Measurements from ENCODE around the gene CRELD2. TPM values are rescaled to one million over a fixed set of nuclear protein-coding genes. Genes with fewer than 3 reads are reported as not detected.

Gene CRELD2
- total and polyA plus RNA-seq, 2 of the 8 experiments (the other 6 are each of a cell fraction or from before 2014, with no cell fraction given), result 24.5 to 36.6 TPM

GRCh38 chr22:49953027-49953679 lies 34.7 kb downstream of the CRELD2 start:
- H2AK5ac ChIP-seq (ENCODE audit: low read depth, low read length), result no peak overlapping the region
- no peak for FAIRE-seq
- DNase-seq (ENCODE audit: low read depth in 1 of 2, low spot score in 2 of 2), result no peak
- H4K8ac ChIP-seq (ENCODE audit: extremely low read depth, insufficient read depth, low read length), result peak overlapping the region; percentile 51; the same call in 1 of the 2 replicates
- no peak overlapping the region for H3K56ac ChIP-seq (replicated peaks; ENCODE audit: insufficient read length, low read depth, low read length)
- H3K4me3 ChIP-seq (ENCODE audit: extremely low read depth in 1 of 4, insufficient read depth in 2 of 4, low read depth in 3 of 4, low read length in 4 of 4), result no peak overlapping the region
- ChIA-PET POLR2A (ENCODE audit: partially characterized antibody) (interaction anchor here (1.3 to 1.9 kb wide), 4 partner anchors 9 to 14 kb away, joined by 3 to 10 read pairs (median 4); no protein-coding TSS in a partner anchor), CTCF (ENCODE audit: partially characterized antibody) (interaction anchor here (0.6 to 2.4 kb wide), 2 partner anchors 27 to 77 kb away, joined by 3 to 11 read pairs; no protein-coding TSS in a partner anchor)
- no peak overlapping the region for H2BK15ac ChIP-seq (ENCODE audit: low read length)
- H3K27ac ChIP-seq (ENCODE audit: low read depth, low read length), result no peak overlapping the region
- TF ChIP-seq NANOG (IDR thresholded peaks at IDR 0.05; ENCODE audit: insufficient read depth, low read depth, low read length, poor library complexity, severe bottlenecking) (no peak), GABPA (IDR thresholded peaks at IDR 0.05; ENCODE audit: borderline replicate concordance, insufficient read depth, low read length) (no peak), CBX8 (IDR thresholded peaks at IDR 0.05; ENCODE audit: borderline replicate concordance, low read depth, low read length) (no peak), KDM1A (IDR thresholded peaks at IDR 0.05; ENCODE audit: borderline replicate concordance, low read length) (no peak), POLR2A (IDR thresholded peaks at IDR 0.05; ENCODE audit: control extremely low read depth in 1 of 2, low read depth in 2 of 2, low read length in 2 of 2) (no peak), TAF1 (IDR thresholded peaks at IDR 0.05; ENCODE audit: low read depth, low read length) (no peak)
- no peak overlapping the region for H3K23ac ChIP-seq (ENCODE audit: insufficient read length)
- no peak overlapping the region for H3K14ac ChIP-seq (ENCODE audit: insufficient read length)
- no peak overlapping the region for H3K4ac ChIP-seq (replicated peaks; ENCODE audit: insufficient read length, low read depth, low read length)
- H3K79me1 ChIP-seq (ENCODE audit: low read depth, low read length), result no peaks in the 10 kb centered on the region
- no peak overlapping the region for H3K18ac ChIP-seq (ENCODE audit: extremely low read depth, low read length)
- H3K9ac ChIP-seq (replicated peaks in 1 of 4; ENCODE audit: extremely low read depth in 1 of 4, low read depth in 3 of 4, low read length in 3 of 4), result no peak overlapping the region
- no peak overlapping the region for H2BK120ac ChIP-seq (replicated peaks; ENCODE audit: low read depth, low read length)
- no peak overlapping the region for H2BK5ac ChIP-seq (ENCODE audit: low read depth, low read length)
- no peak overlapping the region for H4K5ac ChIP-seq (ENCODE audit: insufficient read length, low read depth, low read length)
- H2BK12ac ChIP-seq (ENCODE audit: low read depth, low read length), result no peak overlapping the region
- H3K36me3 ChIP-seq (ENCODE audit: control insufficient read depth in 2 of 4, insufficient read depth in 4 of 4, low read length in 3 of 4), result no peaks in the 10 kb centered on the region
- H3K23me2 ChIP-seq (ENCODE audit: low read depth, low read length), result no peaks in the 10 kb centered on the region
- H3K4me1 ChIP-seq (replicated peaks in 1 of 4; ENCODE audit: control insufficient read depth in 3 of 4, insufficient read depth in 4 of 4, low read length in 3 of 4), result peaks cover 0 to 22% (median 7%) of the 10 kb centered on the region in 4 experiments; a peak in 5 of 7 replicates
- peaks cover 0 to 2% of the 10 kb centered on the region in 2 experiments for H4K20me1 ChIP-seq (replicated peaks in 1 of 2; ENCODE audit: control insufficient read depth in 1 of 2, insufficient read depth in 2 of 2, low read length in 2 of 2)
- no peaks in the 10 kb centered on the region for H3K27me3 ChIP-seq (replicated peaks in 1 of 4; ENCODE audit: control insufficient read depth in 3 of 4, extremely low read depth in 1 of 4, insufficient read depth in 3 of 4, low read length in 3 of 4)
- no peak overlapping the region for H4K91ac ChIP-seq (replicated peaks; ENCODE audit: insufficient read length, low read length)
- WGBS, 2 experiments (ENCODE audit: extremely low coverage in 1 of 2, insufficient coverage in 1 of 2, insufficient read length in 1 of 2, insufficient replicate concordance in 2 of 2, low coverage in 1 of 2, low lambda C conversion rate in 2 of 2, missing lambda C conversion rate in 1 of 2), result 96% methylated on average over 18 of the region's 20 CpGs; no CpG with 5 or more reads in 1 of the 2 experiments
- no peaks in the 10 kb centered on the region for H3K9me3 ChIP-seq (ENCODE audit: insufficient read depth in 2 of 2, low read depth in 1 of 2, low read length in 1 of 2)
- H3K79me2 ChIP-seq (ENCODE audit: control insufficient read depth in 1 of 2, insufficient read depth in 2 of 2, low read length in 2 of 2), result no peaks in the 10 kb centered on the region
- no peak overlapping the region for H2BK20ac ChIP-seq (ENCODE audit: low read length)
- H3K4me2 ChIP-seq (ENCODE audit: insufficient read depth in 1 of 2, low read depth in 2 of 2, low read length in 2 of 2), result no peak overlapping the region
- no peak overlapping the region for H2AFZ ChIP-seq (ENCODE audit: low read length)
